HFFc6 (cell line): Measurements from ENCODE around the gene SRGAP1. TPM values are rescaled to one million over a fixed set of nuclear protein-coding genes. Genes with fewer than 3 reads are reported as not detected.

Experiments
- DNase-seq: peaks from one replicate; pipeline ENCODE4 v3.0.0-alpha.2; 2018
- H3K27ac Mint-ChIP-seq: 2 replicates; pipeline ENCODE4 v1.8.0; 2020; ENCODE audit warnings: mild to moderate bottlenecking, mixed read lengths
- H3K27me3 Mint-ChIP-seq: 2 replicates; pipeline ENCODE4 v1.8.0; 2021; ENCODE audit warnings: mild to moderate bottlenecking, moderate library complexity, mixed read lengths; ENCODE audit not compliant: insufficient read depth
- H3K36me3 Mint-ChIP-seq: 2 replicates; pipeline ENCODE4 v1.8.0; 2021; ENCODE audit warnings: low read depth, mixed read lengths
- H3K4me1 Mint-ChIP-seq: 2 replicates; pipeline ENCODE4 v1.8.0; 2020; ENCODE audit warnings: low read depth, mixed read lengths
- H3K4me3 Mint-ChIP-seq: 2 replicates; pipeline ENCODE4 v1.8.0; 2020; ENCODE audit warnings: mild to moderate bottlenecking, moderate library complexity, mixed read lengths
- H3K9me3 Mint-ChIP-seq: 2 replicates; pipeline ENCODE4 v1.8.0; 2020; ENCODE audit warnings: mild to moderate bottlenecking, mixed read lengths
- total RNA-seq, 6 experiments: library from RNA; stranded (reverse); fragmentation: NEBNext Ultra II Directional; extraction: Animal tissue kit (Norgen Biotek cat#: 25700); gene quantifications; 2 replicates in 1 of 6; 3 replicates in 5 of 6; pipeline ENCODE4 v1.2.3, GENCODE V29; 2021
- TF ChIP-seq, protein P1 (sequence below): fragments of 200-600 bp; sonication (generic); IDR thresholded peaks from 2 replicates; pipeline ENCODE4 v1.5.0; 2021; ENCODE audit warnings: antibody characterized with exemption, mild to moderate bottlenecking

SRGAP1 gene
- total RNA-seq, 6 experiments from 2014 or later = 35.7 to 45.8 (median 40.9) TPM

DNA sequence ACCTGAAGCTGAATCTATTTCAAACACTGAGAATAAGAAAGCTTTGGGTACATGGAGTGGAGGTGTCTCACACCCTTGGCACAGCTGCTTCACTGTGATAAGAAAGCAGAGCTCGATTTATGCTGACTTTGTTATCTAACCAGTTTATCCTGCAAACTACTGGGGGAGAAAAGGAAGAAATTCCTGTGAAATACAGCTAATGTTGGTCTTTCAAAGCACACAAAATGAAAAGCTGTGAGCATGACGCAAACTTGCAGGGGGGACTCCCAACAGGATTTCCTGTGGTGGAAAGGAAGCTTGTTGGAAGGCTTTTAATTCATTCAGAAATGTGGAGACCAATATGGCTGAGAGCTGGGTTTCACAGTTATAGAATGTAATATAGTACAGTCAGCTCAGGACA, 53.4 kb downstream of the SRGAP1 start:
- no peak for DNase-seq
- Mint-ChIP-seq H3K4me1 (peaks cover 58% of the 10 kb centered on the region), H3K27ac (no peak overlapping the region)

DNA sequence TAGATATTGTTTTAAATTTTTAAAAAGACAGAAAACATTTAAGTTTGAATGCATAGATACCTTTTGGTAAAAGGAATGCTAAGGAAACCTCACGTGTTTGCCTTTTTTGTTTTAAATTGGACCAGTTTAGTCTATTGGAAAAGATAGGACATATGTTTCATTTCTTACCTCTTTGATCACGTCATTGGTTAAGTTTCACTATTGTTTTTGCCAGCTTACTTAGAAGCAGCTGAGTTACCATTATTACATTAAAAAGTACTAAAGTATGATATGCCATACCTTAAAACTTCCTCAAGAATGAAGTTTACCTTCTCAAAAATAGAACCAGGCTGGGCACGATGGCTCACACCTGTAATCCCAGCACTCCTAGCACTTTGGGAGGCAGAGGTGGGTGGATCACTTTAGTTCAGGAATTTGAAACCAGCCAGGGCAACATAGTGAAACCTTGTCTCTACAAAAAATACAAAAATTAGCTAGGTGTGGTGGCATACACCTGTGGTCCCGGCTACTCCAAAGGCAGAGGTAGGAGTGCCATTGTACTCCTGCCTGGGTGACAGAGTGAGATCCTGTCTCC, 54.4 kb downstream of the SRGAP1 start:
- H3K4me3 Mint-ChIP-seq = no peak overlapping the region

More for the DNA sequence above, 53.4 kb downstream of the SRGAP1 start:
- Mint-ChIP-seq H3K27me3 (no peaks in the 10 kb centered on the region; the same call in 1 of the 2 replicates), H3K4me3 (no peak overlapping the region), H3K36me3 (peaks cover 6% of the 10 kb centered on the region; the same call in 1 of the 2 replicates), H3K9me3 (no peaks in the 10 kb centered on the region)
- TF ChIP-seq, protein P1, sequence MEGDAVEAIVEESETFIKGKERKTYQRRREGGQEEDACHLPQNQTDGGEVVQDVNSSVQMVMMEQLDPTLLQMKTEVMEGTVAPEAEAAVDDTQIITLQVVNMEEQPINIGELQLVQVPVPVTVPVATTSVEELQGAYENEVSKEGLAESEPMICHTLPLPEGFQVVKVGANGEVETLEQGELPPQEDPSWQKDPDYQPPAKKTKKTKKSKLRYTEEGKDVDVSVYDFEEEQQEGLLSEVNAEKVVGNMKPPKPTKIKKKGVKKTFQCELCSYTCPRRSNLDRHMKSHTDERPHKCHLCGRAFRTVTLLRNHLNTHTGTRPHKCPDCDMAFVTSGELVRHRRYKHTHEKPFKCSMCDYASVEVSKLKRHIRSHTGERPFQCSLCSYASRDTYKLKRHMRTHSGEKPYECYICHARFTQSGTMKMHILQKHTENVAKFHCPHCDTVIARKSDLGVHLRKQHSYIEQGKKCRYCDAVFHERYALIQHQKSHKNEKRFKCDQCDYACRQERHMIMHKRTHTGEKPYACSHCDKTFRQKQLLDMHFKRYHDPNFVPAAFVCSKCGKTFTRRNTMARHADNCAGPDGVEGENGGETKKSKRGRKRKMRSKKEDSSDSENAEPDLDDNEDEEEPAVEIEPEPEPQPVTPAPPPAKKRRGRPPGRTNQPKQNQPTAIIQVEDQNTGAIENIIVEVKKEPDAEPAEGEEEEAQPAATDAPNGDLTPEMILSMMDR = no peak

DNA sequence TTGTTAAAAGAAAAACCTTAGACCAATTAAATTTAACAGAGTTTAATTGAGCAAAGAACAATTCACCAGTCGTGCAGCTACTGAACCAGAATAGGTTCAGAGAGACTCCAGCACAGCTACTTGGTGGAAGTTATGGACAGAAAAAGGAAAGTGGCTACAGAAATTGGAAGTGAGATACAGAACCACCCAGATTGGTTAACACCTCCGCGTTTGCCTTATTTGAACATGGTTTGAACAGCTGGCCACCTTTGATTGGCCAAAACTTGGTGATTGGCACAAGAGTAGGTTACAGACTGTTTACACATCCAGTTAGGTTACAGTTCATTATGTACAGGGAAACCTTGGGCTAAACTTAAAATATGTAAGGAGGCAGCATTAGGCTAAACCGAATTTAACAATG, 54.9 kb downstream of the SRGAP1 start:
- no peak for DNase-seq
- Mint-ChIP-seq H3K27me3 (no peaks in the 10 kb centered on the region), H3K4me3 (no peak overlapping the region), H3K9me3 (no peaks in the 10 kb centered on the region), H3K27ac (no peak overlapping the region), H3K36me3 (peaks cover 6% of the 10 kb centered on the region), H3K4me1 (peaks cover 57% of the 10 kb centered on the region)
- TF ChIP-seq, protein P1 = no peak

More for the DNA sequence above, 54.4 kb downstream of the SRGAP1 start:
- Mint-ChIP-seq H3K36me3 (peaks cover 6% of the 10 kb centered on the region; the same call in 1 of the 2 replicates), H3K9me3 (no peaks in the 10 kb centered on the region), H3K4me1 (peaks cover 55% of the 10 kb centered on the region), H3K27me3 (no peaks in the 10 kb centered on the region; the same call in 1 of the 2 replicates), H3K27ac (no peak overlapping the region)
- DNase-seq = no peak
- TF ChIP-seq, protein P1 = no peak

DNA sequence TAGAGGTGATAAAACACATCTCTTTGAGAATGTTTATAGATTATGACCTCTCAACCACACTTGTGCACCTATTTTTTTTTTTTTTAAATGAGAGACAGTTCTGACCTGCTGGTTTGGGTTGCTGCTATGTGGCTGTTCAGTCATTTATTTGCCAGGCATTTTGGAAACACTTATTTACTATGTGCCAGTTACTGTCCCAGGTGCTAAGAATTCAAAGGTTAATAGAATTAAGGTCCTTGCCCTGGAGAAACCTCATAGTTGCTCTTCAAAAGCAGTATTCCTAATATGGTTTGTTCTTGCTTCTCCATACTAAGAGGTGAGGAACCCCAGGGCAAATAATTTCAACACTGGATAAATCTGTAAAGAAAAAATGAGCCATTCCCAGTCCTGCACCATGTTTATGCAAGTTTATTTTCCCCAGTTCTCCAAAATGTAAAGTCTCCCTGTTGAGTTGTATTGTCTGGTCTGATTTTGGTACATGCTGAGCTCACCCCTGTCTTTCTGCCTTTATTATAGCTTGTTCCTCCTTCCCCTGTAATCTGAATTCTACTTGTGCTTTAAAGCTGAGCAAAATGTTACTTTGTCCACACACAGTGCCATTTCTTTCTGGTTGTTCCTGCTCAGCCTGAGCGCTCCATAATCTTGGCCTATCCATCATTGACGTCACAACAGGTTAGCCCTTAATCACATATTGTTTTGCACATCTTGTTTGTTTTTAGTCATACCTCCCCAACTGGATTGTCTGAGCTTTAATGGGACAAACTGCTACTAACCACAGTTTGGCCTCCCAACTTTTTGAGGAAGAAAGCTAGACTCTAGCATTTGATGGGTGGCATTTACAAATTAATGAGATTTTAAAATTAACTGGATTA, 56.7 kb downstream of the SRGAP1 start:
- peaks cover 16% of the 10 kb centered on the region for H3K36me3 Mint-ChIP-seq
- TF ChIP-seq, protein P1 = no peak
- H3K27ac Mint-ChIP-seq = no peak overlapping the region
- H3K4me3 Mint-ChIP-seq = no peak overlapping the region
- H3K27me3 Mint-ChIP-seq = no peaks in the 10 kb centered on the region
- no peaks in the 10 kb centered on the region for H3K9me3 Mint-ChIP-seq
- peaks cover 65% of the 10 kb centered on the region for H3K4me1 Mint-ChIP-seq
- no peak for DNase-seq

DNA sequence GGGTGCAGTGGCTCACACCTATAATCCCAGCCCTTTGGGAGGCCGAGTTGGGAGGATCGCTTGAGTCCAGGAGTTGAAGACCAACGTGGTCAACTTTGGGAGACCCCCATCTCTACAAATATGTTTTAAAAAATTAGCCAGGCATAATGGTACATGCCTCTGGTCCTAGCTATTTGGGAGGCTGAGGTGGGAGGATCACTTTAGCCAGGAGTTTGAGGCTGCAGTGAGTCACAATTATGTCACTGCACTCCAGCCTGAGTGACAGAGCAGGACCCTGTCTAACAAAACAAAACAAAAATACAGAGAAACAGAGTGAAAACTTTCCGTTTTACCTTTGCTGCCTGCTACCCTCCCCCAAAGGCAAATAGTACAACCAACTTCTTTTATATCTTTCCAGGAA, 60.2 kb downstream of the SRGAP1 start:
- Mint-ChIP-seq H3K9me3 (no peaks in the 10 kb centered on the region), H3K4me1 (peaks cover 67% of the 10 kb centered on the region), H3K27me3 (no peaks in the 10 kb centered on the region; the same call in 1 of the 2 replicates), H3K4me3 (no peak overlapping the region), H3K27ac (peak overlapping the region; percentile 7; the same call in 1 of the 2 replicates), H3K36me3 (peaks cover 21% of the 10 kb centered on the region)
- DNase-seq = no peak
- TF ChIP-seq, protein P1 = no peak
